SKM-1 treated with dmso at 0.1 percent for 144 hours (cell line): ENCODE data around the gene CMC2.

Experiments
- DNase-seq: peaks from one replicate; lab custom pipeline; 2025; ENCODE audit not compliant: unreplicated experiment; lab: John Stamatoyannopoulos, UW

CMC2 gene

DNA sequence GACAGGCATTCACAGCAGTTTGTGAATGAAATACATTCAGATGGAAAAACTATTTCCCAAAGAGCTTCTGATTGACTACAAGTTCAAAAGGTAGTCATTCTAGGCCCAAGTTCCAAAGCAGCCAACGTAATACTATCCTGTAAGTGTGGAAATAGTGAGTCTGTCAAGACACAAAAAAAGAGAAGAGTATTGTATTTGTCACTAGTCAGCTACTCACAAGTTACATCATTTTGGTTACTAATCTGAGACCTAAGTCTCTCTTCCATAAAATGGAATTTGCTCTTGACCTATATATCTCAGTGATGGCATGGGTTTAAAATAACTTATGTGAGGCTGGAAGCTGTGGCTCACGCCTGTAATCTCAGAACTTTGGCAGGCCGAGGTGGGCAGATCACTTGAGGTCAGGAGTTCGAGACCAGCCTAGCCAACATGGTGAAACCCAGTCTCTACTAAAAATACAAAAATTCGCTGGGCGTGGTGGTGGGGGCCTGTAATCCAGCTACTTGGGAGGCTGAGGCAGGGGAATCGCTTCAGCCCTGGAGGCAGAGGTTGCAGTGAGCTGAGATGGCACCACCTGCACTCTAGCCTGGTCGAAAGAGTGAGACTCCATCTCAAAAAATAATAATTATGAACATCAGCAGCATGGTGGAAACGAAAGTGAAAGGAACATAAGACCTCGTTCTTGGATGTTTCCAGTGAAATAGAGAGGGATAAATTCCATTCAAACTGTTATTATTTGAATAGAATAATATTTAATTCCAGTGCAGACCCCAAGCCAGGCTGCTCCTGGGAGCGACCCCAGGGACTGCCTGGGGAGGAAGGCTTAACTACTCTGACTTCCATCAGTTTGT, 2.9 kb downstream of the CMC2 start:
- DNase-seq: no peak

GRCh38 chr16:81003064-81003463, 3.6 kb downstream of the CMC2 start:
- DNase-seq: no peak

DNA sequence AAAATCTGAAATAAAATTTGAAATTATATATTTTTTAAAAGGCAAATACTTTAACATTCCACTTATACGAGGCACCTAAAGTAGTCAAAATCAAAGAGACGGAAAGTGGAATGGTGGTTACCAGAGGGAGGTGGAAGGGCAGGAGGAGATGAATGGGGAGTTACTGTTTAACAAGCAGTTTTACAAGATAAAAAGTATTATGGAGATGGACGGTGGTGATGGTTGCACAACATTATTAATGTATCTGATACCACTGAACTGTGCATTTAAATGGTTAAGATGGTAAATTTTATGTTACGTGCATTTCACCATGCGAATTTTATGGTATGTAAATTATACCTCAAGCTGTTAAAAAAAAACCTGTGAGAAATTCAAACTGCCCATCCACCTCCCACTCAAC, 5.4 kb downstream of the CMC2 start:
- no peak for DNase-seq

GRCh38 chr16:81000873-81001272, 5.8 kb downstream of the CMC2 start:
- DNase-seq: no peak

DNA sequence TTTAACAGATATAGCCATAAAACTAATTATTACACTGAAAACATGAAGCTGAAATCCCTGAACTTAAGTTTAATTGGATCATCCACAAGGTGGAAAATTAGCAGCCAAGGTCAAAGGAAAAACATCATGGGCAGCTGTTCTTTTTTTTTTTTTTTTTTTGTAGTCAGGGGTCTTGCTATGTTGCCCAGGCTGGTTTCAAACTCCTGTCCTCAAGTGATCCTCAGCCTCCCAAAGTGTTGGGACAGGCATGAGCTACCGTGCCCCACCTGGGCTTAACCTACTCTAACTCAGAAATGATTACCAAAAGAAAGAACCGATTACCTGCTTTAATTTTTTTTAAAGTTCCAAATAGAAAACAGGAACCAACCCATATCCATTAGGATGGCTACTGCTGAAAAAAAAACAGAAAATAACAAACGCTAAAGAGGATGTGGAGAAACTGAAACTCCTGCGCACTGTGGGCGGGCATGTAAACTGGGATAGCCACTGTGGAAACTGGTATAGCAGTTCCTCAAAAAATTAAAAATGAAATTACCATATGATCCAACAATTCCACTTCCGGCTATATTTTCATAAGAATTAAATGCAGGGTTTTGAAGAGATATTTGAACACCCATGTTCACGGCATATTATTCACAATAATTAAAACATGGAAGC, 8.6 kb downstream of the CMC2 start:
- DNase-seq: no peak

GRCh38 chr16:80997139-80997798, 9.4 kb downstream of the CMC2 start:
- no peak for DNase-seq

- no peak for DNase-seq
Observed at GRCh38 chr16:80996688-80997138, 10.0 kb downstream of the CMC2 start.

DNA sequence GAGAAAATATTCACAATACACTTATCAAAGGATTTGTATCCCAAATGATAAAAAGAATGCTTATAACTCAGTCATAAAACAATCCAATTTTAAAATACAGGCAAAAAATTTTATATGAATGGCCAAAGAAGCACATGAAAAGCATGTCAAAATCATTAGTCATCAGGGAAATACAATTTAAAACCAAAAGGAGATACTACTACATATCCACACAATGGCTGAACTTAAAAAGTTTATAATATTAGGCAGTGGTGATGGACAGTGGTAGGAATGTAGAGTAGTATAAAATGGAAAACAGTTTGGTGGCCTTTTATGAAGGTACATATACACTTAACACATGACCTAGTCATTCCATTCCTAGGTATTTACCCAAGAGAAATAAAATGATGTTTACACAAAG, 12.2 kb downstream of the CMC2 start:
- no peak for DNase-seq

- no peak for DNase-seq
Observed at GRCh38 chr16:80993834-80994233, 12.9 kb downstream of the CMC2 start.

DNA sequence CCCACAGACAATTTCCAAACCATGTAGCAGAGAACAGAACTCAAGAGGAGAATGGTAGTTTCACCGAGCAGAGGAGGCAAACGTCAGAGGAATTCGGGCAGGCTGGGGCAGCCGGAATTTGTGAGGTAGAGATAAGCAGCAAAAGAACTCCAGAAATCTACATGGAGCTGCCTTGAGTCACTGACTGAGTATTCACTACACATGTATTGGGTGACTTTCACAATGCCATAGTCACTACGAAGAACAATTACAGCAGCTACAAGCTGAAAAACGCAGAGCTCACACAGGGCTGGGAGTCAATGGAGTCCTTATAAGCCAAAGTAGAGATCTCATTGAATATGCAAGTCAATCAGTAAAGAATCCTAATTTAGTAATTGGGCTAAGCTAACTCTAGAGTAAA, 13.4 kb downstream of the CMC2 start:
- DNase-seq: no peak

DNA sequence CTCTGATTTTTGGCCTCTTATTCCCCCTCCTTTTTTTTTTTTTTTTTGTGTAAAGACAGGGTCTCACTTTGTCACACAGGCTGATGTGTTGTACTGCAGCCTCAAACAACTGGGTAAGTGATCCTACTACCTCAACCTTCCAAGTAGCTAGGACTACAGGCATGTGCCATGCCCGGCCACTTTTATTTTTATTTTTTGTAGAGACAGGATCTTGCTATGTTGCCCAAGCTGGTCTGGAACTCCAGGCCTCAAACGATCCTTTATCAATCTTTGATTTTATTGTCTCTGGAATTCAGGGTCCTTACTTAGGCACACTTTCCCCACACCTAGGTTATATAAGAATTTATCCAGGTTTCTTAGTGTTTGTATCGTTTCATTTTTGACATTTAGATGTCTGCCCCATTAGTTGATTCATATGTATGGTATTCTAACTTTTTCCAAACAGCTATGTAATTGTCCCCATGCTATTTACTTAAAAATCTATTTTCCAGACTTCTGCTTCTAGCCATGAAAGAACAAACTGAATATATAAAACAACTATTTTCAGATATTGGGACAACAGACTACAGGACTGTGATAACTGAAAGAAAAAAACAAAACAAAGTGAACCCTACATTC, 13.9 kb downstream of the CMC2 start:
- DNase-seq: no peak

DNA sequence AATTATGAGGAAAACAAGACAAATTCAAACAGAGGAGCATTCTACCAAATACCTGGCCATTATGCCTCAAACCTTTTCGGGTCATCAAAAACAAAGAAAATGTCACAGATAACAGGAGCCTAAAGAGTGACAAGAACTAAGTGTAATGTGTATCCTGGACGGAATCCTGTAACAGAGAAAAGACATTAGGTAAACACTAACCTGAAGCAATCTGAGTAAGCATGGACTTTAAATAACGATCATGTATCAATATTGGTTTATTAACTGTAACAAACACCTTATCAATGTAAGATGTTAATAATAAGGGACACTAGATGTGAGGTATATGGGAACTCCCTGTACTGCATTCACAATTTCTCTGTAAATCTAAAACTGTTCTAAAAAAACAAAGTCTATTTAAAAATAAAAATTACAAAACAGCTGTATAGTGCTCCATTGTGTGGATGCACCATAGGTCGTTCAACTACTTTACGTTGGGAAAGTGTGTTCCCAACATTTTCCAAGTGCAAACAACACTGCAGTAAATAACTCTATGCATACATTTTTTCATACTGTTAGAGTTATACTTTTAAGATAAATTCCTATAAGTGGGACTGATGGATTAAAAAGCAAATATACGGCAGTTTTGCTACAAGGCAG, 14.8 kb downstream of the CMC2 start:
- DNase-seq: no peak

DNA sequence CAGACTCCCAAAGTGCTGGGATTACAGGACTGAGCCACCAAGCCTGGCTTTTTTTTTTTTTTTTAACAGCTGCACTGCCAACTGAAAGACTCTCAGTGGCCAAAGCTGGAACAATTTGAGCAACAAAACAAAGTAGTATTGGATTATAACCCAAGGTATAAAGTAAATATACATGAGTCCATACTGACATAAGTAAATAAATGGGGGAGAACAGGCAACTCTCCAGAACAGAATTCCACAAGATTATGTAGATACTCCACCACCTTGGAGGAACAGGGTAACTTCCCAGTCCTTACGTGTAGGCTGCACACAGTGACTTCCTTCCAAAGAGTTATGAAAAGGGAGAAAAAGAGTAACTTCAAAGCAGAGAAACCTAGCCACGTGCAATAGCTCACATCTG, 15.7 kb downstream of the CMC2 start:
- DNase-seq: no peak

GRCh38 chr16:80990577-80990976, 16.1 kb downstream of the CMC2 start:
- no peak for DNase-seq

DNA sequence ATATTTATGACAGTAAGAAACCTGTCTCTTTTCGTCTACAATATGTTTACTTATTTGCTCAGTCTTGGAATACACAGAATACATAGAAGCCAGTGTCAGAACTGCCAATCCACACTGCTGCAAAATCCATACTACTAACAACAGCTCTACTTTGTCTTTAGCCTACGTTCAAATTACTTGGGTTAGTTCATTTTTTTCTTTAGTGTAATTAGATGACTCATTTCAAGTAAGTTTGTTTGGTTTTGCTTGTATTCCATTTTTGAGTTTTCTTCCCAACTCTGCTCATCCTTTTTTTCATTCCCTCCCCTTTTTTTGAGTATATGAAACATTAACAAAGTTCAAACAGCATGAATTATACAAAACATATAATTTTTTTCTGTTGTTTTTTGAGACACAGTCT, 16.9 kb downstream of the CMC2 start:
- no peak for DNase-seq

DNA sequence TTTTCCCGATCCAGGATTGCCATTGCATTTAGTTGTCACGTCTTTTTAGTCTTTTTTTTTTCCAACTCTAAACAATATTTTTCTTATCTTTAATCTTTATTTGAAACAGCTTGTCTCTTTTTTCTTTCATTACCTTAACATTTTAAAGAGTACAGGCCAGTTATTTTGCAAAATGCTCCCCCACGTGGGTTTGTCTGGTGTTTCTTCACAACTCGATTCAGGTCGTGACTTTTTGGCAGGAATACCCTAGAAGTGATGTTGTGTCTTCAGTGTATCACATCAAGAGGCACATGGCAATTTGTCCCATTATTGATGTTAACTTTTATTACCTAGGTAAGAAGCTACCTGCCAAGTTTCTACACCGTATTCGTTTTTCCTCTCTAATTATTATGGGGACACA, 17.9 kb downstream of the CMC2 start:
- no peak for DNase-seq

DNA sequence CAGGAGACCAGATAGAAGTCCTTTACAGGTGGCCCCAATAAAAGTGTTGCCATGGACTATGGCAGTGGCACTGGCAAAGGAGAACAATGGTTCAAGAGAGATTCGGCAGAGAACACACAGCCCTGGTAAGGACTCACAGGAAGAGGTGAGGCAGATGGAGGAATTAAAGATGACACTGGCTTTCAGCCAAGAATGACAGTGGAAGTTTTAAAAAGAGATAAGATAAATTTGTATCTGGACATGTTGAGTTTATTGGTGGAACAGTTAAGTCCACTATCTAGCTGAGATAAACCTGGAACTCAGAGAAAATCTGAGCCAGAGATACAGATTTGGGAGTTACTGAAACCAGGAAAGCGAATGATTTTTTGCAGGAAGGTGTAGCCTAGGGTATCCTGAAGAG, 20.1 kb downstream of the CMC2 start:
- DNase-seq: no peak

GRCh38 chr16:80985611-80986010, 21.1 kb downstream of the CMC2 start:
- no peak for DNase-seq

- DNase-seq: no peak
Observed at GRCh38 chr16:80984124-80984892, 22.4 kb downstream of the CMC2 start.

GRCh38 chr16:80982646-80983045, 24.0 kb downstream of the CMC2 start:
- no peak for DNase-seq
